Dendritic cell treated with granulocyte-macrophage colony-stimulating factor and Interleukin-4, amounts not matched to agents 40 ng/mL and 50 ng/mL, for 4 days (primary cell): ENCODE data around the gene RAMP1.

Experiments
- H3K27ac Mint-ChIP-seq: one replicate; pipeline ENCODE4 v1.8.0; 2022; ENCODE audit warnings: mild to moderate bottlenecking, mixed read lengths
- H3K27me3 Mint-ChIP-seq: one replicate; pipeline ENCODE4 v1.8.0; 2022; ENCODE audit warnings: mild to moderate bottlenecking, mixed read lengths
- H3K36me3 Mint-ChIP-seq: one replicate; pipeline ENCODE4 v1.8.0; 2022; ENCODE audit warnings: low read depth, mixed read lengths
- H3K4me1 Mint-ChIP-seq: one replicate; pipeline ENCODE4 v1.8.0; 2022; ENCODE audit warnings: low read depth, mixed read lengths
- H3K4me3 Mint-ChIP-seq: one replicate; pipeline ENCODE4 v1.8.0; 2022; ENCODE audit warnings: mild to moderate bottlenecking, moderate library complexity, mixed read lengths
- H3K9me3 Mint-ChIP-seq: one replicate; pipeline ENCODE4 v1.8.0; 2022; ENCODE audit warnings: mixed read lengths
- intact Hi-C: fragments of 100-400 bp; cut with micrococcal nuclease; formaldehyde crosslinking; loops from one replicate; pipeline ENCODE4 v1.15.0; 2022

The RAMP1 gene

DNA sequence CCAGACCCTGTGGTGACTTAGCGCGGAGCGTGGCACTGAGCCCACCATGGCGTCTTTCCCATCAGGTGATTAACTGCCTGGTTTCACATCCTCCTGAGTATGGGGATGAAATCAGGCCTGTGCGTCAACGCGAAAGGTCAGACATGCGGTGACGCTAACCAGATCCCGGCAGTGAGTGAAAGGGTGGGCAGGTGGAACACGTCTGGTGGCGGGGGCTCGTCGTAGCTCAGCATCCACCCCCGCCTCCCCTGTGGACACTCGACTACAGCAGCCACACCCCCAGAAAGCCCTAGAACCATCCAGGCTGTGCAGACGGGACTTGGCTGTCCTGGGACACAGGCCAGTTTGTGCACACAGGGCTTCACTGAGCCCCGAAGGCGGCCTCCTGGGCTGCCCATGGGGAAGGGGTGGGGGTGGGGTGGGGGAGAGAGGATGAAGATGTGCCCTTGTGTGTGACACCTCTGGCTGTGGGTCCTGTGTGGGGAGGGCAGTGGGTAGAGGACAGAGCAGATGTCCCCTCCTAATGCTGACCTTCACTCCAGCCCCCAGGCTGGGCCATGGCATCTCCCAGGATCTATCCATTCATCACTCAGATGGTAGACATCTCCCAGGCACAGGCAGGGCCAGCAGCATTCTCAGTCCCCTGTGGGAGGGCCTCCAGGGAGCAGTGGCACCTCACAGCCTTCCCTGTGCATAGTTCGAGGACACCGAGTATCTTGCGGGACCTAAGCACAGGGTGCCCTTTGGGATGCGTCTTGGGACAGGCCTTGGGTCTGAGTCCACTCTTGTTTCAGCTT lies 27.5 kb downstream of the RAMP1 start:
- Mint-ChIP-seq H3K27ac (peak overlapping the region; percentile 97), H3K9me3 (no peaks in the 10 kb centered on the region), H3K27me3 (no peaks in the 10 kb centered on the region), H3K4me1 (peaks cover 95% of the 10 kb centered on the region), H3K36me3 (peaks cover 81% of the 10 kb centered on the region), H3K4me3 (no peak overlapping the region)
- intact Hi-C loops: no loop called here

DNA sequence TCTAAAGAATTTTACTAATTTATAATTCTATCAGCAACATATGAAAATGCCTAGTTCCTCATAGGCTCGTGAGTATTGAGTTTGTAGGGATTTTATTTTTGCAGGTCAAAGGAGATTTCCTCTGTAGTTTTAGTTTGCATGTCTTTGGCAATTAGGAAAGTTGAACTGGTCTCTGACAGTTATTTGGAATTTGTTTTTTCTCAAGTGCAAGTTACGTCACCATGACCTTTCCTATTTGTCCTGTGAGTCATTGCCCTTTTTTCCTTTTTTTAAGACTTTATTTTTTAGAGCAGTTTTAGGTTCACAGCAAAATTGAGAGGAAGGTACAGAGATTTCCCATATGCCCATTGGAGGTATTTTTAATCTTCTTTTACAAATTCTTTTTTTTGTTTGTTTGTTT lies 29.0 kb downstream of the RAMP1 start:
- Mint-ChIP-seq H3K36me3 (peaks cover 81% of the 10 kb centered on the region), H3K4me1 (peaks cover 95% of the 10 kb centered on the region), H3K4me3 (no peak overlapping the region), H3K27ac (peak overlapping the region; percentile 97), H3K27me3 (no peaks in the 10 kb centered on the region), H3K9me3 (no peaks in the 10 kb centered on the region)
- intact Hi-C loops: no loop called here

DNA sequence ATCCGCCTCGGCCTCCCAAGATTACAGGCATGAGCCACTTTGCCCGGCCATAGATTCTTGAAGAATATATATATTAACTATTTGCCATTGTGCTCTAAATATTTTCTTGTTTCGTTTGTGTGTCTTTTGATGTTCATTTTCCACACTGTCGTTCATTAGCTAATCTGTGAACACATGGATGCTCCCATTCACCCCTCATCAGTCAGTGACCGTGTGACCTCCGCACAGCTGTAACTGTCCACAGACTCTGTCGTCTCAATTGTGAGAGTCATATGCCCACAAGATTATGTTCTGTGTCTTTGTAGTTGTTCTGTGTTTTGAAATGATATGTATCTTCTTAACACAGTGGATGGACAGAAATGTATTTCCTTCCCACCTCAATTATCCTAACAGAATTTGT lies 29.6 kb downstream of the RAMP1 start:
- no peaks in the 10 kb centered on the region for H3K9me3 Mint-ChIP-seq
- peak overlapping the region; percentile 21 for H3K4me3 Mint-ChIP-seq
- peak overlapping the region; percentile 97 for H3K27ac Mint-ChIP-seq
- H3K36me3 Mint-ChIP-seq: peaks cover 78% of the 10 kb centered on the region
- intact Hi-C loops: no loop called here
- no peaks in the 10 kb centered on the region for H3K27me3 Mint-ChIP-seq
- peaks cover 91% of the 10 kb centered on the region for H3K4me1 Mint-ChIP-seq

DNA sequence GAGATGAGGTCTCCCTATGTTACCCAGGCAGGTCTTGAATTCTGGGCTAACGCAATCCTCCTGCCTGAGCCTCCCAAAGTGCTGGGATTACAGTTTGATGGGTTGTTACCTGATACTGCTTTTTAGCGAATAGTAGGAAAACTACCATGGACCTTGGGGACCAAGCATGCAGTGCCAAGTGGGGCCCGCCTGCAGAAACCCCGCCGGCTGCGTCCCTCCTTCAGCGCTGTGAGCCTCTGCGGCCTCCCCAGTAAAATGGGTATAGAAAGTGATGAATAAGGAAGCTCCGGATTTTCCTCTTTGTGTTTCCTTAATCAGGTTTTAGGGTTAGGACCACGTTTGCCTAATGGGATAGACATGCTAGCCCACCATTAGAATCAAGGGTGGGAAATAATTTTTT lies 30.4 kb downstream of the RAMP1 start:
- Mint-ChIP-seq H3K4me1 (peaks cover 83% of the 10 kb centered on the region), H3K27ac (peak overlapping the region; percentile 97), H3K36me3 (peaks cover 77% of the 10 kb centered on the region), H3K4me3 (peak overlapping the region; percentile 34), H3K27me3 (no peaks in the 10 kb centered on the region), H3K9me3 (no peaks in the 10 kb centered on the region)
- intact Hi-C loops: no loop called here

DNA sequence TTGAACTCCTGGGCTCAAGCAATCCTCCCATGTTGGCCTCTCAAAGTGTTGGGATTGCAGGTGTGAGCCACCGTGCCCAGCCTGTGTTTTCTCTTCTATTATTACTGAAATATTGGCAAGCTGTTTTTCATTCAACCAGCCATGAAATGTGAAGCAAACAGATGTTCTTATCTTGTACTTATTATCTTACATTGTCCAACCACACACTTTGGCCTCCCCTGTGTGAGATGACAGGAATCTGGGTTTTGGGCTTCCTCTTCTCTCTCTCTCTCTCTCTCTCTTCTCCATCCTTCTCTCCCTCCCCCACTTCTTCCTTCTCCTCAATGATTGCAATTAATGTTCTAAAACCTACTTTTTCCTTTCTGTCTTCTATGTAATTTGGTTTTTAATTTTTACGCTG lies 33.1 kb downstream of the RAMP1 start:
- Mint-ChIP-seq H3K9me3 (no peaks in the 10 kb centered on the region), H3K4me1 (peaks cover 83% of the 10 kb centered on the region), H3K36me3 (peaks cover 77% of the 10 kb centered on the region), H3K27me3 (no peaks in the 10 kb centered on the region), H3K27ac (peak overlapping the region; percentile 97), H3K4me3 (peak overlapping the region; percentile 35)
- intact Hi-C loops: no loop called here

DNA sequence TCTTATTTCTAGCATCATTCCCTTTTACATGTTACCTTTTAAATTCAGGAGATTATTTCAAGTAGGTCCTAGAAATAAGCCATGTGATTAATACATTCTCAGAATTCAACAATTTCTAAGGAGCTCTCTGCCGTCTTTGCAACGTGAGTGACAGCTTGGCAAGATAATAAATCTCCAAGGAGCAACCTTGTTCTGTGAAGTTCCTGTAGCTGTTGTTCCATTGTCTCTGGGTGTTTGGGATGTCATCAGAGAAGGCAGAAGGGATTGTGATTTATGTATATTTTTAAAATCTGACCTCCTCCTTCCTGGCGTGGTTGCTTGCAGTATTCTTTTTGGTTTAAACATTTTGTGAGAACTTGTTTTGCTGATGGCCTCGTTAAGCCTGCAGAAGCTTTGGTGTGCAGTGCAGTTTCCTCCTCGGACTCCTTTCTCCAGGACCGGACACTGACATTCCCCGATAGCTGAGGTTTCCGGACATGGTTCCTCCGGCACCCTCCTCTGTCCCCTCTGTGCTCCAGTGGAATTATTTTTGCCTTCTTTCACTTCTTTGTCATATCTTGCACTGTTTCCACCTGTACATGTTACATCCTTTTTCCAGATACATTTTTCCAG lies 33.7 kb downstream of the RAMP1 start:
- Mint-ChIP-seq H3K27me3 (no peaks in the 10 kb centered on the region), H3K36me3 (peaks cover 78% of the 10 kb centered on the region), H3K27ac (peak overlapping the region; percentile 97), H3K9me3 (no peaks in the 10 kb centered on the region), H3K4me3 (no peak overlapping the region), H3K4me1 (peaks cover 82% of the 10 kb centered on the region)
- intact Hi-C loops: no loop called here

DNA sequence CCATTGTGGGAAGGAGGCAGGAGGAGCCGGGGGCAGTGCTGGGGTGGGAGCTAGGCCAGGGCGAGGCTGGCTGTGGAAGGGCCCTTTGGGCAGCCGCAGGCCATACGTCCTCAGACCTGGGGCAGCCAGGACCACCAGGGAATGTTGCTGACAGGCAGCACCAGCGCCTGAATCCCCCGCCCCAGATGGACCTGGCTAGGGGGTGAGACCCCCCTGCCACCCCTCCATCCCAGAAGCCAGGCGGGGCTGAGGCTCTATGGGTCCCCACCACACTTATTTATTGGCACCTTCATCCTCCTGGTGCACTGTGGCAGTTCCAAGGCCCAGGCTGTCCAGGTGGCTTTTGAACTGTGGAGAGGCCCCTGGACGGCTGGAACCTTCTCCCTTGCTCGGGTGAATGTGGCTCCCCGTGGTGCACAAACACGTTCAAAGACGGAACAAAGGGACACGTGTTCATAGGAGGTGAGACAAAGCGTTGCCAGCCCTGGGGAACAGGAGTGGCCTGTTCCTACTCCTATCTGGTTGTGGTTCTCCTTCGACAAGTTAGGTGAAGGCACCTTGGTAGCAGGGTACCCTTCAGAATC lies 35.1 kb downstream of the RAMP1 start:
- intact Hi-C loops: no loop called here
- peaks cover 83% of the 10 kb centered on the region for H3K4me1 Mint-ChIP-seq
- H3K27ac Mint-ChIP-seq: peak overlapping the region; percentile 85

DNA sequence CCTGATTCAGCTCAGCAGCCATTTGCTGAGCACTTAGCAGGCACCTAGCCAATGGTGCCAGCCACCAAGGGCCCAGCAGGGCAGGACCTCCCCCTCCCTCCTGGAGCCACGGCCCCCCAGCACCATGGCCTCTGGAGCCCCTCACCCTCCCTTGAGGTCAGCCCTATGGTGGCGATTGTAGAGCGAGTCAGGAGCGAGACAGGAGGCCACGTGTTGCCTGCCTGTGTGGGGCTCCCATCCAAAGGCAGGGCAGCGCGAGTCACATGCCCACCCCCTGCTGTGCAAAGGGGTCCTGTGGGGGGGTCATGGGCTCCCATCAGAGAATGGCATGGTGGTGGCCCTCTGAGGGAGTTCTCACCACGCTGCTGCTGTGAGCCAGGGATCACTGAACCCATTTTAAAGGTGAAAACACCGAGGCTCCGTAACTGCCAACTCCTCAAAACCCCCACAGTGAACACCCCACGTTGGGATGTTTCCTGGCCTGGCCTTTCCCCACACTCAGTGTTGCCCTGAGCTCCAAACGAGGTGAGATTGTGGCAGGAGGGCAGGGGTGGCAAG lies 35.6 kb downstream of the RAMP1 start:
- no peaks in the 10 kb centered on the region for H3K9me3 Mint-ChIP-seq
- peaks cover 69% of the 10 kb centered on the region for H3K36me3 Mint-ChIP-seq
- H3K4me3 Mint-ChIP-seq: no peak overlapping the region
- intact Hi-C loops: no loop called here
- H3K4me1 Mint-ChIP-seq: peaks cover 83% of the 10 kb centered on the region
- H3K27me3 Mint-ChIP-seq: no peaks in the 10 kb centered on the region
- H3K27ac Mint-ChIP-seq: peak overlapping the region; percentile 85

More for the DNA sequence above, 35.1 kb downstream of the RAMP1 start:
- no peak overlapping the region for H3K4me3 Mint-ChIP-seq
- H3K9me3 Mint-ChIP-seq: no peaks in the 10 kb centered on the region
- peaks cover 70% of the 10 kb centered on the region for H3K36me3 Mint-ChIP-seq
- H3K27me3 Mint-ChIP-seq: no peaks in the 10 kb centered on the region

DNA sequence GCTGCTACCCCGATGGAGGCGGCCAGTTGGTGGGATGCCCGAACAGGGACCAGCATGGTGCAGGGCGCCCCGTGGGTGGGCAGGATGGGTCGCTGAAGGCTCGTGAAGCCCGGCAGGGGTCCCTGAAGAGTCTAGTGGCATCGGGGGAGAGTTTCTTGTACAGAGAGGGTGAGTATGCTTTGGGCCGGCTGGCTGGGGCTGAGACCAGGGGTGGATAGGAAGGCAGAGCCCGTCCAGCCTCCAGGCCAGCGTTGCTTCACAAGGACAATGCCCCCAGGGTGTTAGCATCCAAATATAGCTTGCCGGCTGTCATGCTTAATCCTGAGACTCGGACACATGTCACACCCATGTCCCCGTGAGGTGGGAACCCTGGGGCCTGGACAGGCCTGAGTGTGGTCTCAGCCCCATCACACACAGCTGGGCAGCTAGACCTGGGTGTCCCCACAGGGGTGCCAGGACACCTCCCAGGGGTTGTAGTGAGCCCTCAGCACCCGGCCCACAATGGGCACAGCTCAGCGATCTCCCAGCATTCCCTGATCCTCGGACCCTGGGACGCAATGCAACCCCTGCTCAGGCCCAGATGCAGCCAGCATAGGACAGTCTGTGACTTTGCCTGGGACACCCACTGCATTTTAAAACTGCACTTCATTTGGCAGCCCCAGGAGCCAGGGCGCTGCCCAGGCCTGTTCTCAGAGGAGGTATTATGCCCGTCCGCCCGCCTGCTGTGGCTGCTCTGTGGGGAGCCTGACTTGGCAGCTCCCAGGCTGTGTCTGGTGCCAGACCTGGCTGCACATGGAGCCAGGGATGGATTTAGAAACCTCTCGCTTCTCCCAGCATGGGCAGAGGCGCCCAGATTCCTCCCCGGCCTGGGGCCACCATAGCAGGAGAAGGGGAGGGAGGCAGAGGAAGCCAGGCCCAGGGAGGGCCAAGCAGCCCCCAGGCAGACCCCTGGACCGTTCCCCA lies 36.4 kb downstream of the RAMP1 start:
- intact Hi-C loops: no loop called here
- peak overlapping the region; percentile 85 for H3K27ac Mint-ChIP-seq
- no peaks in the 10 kb centered on the region for H3K9me3 Mint-ChIP-seq
- peaks cover 80% of the 10 kb centered on the region for H3K4me1 Mint-ChIP-seq
- H3K27me3 Mint-ChIP-seq: no peaks in the 10 kb centered on the region
- peaks cover 69% of the 10 kb centered on the region for H3K36me3 Mint-ChIP-seq
- H3K4me3 Mint-ChIP-seq: no peak overlapping the region

DNA sequence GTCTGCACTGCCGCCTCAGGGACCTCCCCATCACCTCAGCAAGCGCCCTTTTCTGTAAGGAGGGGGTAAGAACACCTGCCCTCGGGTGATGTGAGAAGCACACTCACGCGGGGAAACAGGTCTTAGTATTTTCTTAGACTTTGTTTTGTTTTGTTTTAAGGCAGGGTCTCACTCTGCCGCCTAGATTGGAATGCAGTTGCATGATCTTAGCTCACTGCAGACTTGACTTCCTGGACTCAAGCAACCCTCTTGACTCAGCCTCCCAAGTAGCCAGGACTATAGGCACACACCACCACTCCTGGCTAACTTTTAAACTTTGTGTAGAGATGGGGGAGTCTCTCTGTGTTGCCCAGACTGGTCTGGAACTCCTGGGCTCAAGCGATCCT lies 37.1 kb downstream of the RAMP1 start:
- Mint-ChIP-seq H3K36me3 (peaks cover 75% of the 10 kb centered on the region), H3K4me1 (peaks cover 82% of the 10 kb centered on the region), H3K4me3 (no peak overlapping the region), H3K27ac (peak overlapping the region; percentile 85), H3K27me3 (peaks cover 6% of the 10 kb centered on the region), H3K9me3 (no peaks in the 10 kb centered on the region)
- intact Hi-C loops: no loop called here

DNA sequence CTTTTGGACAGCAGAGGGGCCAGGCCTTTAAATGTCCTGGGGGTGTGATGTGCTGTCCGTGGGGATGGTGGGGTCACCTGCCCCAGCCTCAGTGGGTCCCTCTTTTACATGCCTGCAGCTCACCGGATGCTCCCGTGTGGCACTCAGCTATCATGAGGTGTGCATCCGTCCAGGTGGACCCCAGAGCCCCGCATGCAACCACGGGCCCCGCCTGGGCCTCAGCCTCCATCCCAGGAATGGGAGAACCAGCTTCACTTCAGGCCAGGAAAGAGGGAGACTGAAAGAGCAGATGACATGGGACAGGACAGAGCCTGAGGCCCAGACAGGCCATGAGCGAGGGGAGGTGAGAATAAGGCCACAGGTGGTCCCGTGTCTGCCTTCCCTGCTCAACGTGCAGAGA lies 37.5 kb downstream of the RAMP1 start:
- peak overlapping the region; percentile 85 for H3K27ac Mint-ChIP-seq
- no peaks in the 10 kb centered on the region for H3K9me3 Mint-ChIP-seq
- H3K27me3 Mint-ChIP-seq: peaks cover 11% of the 10 kb centered on the region
- no peak overlapping the region for H3K4me3 Mint-ChIP-seq
- intact Hi-C loops: no loop called here
- peaks cover 82% of the 10 kb centered on the region for H3K4me1 Mint-ChIP-seq
- peaks cover 75% of the 10 kb centered on the region for H3K36me3 Mint-ChIP-seq

DNA sequence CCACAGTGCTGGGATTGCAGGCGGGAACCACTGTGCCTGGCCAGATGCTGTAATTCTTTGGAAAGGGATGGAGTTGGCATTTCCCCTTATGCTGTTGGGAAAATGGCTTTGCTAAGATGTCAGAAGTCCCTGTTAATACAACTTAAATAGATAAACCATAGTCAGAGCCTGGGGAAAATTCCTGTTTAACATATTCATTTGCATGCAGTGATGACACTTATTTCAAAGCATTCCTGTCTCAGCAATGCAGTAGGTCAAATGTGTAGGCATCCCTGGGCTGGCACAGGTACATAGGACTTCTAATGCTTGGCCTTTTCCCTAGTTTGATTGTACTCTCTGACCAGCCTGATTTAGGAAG lies 38.6 kb downstream of the RAMP1 start:
- H3K4me3 Mint-ChIP-seq: peak overlapping the region; percentile 27
- H3K27ac Mint-ChIP-seq: peak overlapping the region; percentile 85
- peaks cover 80% of the 10 kb centered on the region for H3K4me1 Mint-ChIP-seq
- peaks cover 14% of the 10 kb centered on the region for H3K27me3 Mint-ChIP-seq
- intact Hi-C loops: loop anchor here (2.0 kb wide), 1 partner anchor 37 kb away; no protein-coding TSS in a partner anchor
- peaks cover 74% of the 10 kb centered on the region for H3K36me3 Mint-ChIP-seq
- H3K9me3 Mint-ChIP-seq: no peaks in the 10 kb centered on the region
